ENCODE results near the gene DES.

The DES gene

DNA sequence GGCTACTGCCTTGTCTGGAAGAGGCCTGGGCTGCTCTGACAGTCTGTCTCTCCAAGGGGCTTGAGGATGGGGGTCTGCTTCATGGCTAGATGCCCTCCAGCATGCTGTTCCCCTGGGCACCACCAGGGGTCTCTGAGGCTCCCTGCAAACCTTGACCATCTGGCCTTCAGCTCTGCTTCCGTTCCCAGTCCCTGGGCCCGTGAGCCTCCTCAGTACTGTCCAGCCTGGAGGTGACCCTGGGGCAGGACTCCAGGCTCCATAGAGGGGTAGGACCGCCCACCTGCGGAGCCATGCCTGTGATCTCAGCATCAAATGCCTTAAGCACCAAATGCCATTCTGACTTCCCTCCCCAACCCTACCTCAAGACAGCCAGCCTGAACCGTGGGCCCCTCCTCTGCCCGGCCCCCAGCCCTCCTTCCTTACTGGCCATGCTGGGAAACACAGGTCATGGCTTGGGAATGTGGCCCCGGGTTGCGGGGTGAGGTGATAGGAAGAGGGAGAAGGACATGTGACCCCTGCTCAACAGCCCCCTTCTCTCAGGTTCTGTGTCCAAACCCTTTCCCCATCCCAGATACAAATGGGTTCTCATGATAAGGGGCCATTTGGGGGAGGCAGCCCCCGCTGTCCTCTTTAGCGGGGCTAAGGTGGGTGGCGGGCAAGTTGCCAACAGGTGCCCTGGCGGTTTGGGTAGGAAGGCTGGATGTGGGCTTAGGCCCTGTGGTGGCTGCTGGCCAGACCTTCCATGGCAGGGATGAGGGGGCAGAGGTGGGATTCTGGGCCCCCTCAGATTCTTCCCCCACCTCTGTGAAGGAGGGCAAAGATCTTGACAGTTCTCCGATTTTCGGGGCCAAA is 41.5 kb downstream of the DES start:
- peak; percentile 21 for DNase-seq

DNA sequence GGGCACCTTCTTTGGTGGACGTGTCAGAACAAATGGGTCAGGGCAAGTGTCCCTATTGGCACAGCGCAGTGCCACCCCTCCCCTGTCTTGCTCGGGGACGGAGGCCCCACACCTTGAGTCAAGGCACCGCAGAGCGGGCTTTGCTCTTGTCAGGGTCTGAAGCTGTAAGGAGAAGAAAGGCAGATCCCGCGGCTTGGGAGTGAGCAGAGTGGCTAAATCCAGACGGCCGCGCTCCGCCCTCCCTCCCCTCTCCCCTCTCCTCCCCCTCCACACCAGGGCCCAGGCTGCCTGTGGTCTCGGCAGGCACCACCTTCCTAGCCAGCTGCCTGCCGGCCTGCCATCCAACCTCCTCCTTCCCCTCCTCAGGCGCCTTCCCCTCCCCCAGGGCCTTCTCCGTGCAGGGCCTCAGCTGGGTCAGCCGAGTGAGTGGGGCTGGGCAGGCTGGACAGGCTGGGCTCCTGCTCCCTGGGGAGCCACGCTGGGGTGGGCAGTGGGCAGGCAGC is 42.3 kb downstream of the DES start:
- peak; percentile 16 for DNase-seq

DNA sequence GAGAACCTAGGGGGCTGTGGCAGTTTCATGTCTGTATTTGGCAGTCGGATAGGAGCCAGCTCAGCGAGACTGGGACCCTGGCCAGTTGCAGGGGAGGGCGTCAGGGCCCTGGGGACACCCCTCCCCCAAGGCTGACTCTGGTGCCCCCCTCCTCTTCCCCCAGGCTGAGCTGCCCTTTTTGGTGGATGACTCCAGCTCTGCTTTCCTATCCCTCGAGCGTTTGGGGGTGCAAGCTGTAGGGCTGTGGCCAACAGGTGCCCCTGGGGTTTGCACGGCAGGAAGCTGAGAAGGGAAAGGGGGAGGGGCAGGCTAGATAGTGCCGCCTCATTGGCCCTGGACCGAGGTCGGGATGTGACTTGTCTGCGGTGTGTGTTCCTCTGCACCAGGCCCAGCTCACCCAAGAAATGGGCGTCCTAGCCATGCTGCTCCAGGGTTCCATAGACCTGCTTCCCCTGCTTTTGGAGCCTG is 42.9 kb downstream of the DES start:
- DNase-seq, result no peak

DNA sequence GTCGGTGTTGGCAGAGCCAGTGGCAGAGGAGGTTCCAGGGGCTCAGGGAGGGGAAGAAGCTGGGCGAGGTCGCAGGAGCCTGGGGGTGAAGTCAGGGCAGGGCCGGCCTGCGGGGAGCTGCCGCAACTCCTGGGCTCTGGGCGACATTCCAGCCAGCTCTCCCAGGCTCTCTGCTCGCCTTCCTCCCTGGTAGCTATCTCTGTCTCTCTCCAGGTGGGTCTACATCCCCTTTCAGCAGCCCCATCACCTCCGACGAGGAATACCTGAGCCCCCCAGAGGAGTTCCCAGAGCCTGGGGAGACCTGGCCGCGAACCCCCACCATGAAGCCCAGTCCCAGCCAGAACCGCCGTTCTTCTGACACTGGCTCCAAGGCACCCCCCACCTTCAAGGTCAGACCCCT is 43.5 kb downstream of the DES start:
- DNase-seq, result no peak

DNA sequence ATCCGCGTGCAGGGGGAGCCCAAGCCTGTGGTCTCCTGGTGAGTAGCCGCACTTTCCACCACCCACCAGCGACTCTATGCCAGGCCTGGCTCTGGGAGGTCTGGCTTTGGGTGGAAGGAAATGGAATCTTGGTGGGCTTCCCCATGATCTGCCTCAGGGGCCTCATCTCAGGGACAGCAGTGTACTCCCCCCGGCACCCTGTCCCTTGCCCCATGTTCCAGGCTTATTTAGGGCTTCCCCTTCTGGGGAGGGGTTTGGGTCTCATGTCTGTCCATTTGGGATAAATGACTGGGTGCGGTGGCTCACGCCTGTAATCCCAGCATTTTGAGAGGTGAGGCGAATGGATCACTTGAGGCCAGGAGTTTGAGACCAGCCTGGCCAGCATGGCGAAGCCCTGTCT is 44.2 kb downstream of the DES start:
- DNase-seq, result no peak

DNA sequence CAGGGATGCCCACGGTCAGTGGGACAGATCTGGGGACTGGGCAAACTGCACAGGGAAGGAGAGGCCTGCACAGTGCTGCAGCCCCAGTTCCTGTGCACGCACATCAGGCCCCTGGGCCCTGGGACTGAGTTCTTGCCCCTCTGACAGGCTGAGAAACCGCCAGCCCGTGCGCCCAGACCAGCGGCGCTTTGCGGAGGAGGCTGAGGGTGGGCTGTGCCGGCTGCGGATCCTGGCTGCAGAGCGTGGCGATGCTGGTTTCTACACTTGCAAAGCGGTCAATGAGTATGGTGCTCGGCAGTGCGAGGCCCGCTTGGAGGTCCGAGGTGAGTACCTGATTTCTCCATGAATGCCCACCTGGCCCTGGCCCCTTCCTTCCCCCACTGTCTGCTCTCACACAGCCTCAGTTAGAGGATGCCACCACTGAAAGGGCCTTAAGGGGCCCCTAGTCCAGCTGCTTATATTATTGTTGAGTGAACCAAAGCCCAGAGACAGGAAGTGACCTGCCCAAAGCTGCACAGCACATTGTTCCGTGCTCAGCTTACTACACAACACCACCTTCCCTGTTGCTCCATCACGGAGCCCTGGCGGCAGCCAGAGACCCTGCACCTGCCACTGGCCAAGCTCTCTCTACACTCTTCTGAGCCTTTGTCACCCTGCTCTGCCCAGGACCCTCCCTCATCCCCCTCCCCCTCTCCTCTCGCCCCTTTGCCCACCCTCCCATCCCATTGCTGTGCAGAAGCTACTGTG is 46.3 kb downstream of the DES start:
- DNase-seq, result no peak

DNA sequence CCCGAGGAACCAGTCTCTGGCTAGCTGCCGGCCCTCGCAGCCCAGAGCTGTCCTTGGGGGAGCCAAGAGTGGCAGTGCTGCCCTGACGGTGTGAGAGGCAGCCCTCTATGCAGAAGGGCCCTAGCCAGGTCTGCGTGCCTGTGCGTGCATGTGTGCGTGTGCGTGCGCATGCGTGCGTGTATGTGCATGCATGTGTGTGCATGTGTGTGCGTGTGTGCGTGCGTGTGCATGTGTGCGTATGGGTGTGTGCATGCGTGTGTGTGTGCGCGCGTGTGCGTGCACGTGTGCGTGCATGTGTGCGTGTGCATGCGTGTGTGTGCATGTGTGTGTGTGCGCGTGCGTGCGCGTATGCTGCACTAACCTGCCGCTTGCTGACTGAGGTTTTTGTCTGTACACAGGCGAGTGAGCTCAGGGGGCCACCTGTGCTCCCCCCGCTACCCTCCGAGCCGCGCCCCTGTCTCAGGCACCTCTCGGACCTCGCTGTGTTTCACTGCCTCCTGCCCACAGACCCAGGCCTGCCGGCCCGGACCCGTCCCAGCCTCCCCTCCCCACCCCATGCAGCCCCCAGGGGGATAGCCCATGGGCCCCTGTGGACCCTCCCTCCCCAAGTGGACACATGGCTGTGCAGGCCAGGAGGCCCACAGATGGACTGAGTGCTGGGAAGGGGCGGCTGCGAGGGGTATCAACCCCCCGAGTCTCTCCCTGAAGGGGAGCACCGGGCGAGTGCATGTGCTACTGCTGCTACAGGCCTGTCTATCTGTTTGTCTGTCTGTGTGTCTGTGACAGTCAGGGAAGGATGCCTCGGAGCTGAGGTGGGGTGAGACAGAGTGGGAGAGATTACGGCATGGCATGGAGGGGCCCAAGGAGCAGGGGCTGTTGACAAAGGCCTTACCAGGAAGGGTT is 47.7 kb downstream of the DES start:
- DNase-seq, result no peak

DNA sequence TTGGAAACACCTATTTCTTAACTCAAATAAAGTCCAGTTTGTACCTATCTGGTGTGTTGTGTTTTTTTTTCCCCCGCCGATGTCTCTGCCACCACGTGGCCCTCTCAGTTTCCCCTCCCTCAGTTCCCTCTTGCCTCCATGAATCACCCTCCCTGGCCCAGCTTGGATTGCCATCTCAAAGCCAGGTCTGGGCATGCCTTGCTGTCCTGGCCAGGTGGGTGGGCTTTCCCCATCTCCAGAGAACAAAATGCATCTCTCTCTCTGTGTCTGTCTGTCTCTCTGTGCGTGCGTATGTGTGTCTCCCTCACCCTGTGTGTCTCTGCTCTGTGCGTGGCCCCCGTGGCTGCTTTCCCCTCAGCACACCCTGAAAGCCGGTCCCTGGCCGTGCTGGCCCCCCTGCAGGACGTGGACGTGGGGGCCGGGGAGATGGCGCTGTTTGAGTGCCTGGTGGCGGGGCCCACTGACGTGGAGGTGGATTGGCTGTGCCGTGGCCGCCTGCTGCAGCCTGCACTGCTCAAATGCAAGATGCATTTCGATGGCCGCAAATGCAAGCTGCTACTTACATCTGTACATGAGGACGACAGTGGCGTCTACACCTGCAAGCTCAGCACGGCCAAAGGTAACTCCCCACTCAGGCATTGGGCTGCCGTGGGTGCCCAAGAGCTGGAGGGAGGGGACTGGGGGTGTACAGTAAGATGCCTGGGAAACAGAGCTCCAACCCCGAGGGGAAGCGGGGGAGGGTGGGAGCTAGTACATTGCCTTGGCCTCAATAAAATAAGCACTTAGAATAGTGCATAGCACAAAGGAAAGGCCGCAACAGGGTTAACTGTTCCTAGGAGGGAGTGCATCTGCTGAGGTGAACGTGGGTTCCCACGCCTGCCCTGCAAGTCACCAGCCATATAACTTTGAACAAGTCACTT is 48.9 kb downstream of the DES start:
- no peak for DNase-seq

DNA sequence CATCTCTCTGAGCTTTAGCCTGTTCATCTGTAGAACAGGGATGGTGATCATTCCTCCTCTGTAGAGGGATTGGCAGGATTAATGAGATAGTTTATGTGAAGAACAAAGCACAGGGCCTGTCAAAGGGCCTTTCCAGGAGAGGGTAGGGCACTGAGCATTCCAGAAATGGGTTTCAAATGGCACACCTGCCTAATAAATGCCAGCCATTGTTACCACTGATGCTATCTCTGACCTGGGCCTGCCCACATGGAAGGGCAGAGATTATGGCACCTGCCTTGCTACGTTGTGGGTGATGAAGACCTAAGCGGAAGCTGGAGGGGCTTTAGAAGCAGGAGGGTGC is 49.5 kb downstream of the DES start:
- DNase-seq, result no peak

DNA sequence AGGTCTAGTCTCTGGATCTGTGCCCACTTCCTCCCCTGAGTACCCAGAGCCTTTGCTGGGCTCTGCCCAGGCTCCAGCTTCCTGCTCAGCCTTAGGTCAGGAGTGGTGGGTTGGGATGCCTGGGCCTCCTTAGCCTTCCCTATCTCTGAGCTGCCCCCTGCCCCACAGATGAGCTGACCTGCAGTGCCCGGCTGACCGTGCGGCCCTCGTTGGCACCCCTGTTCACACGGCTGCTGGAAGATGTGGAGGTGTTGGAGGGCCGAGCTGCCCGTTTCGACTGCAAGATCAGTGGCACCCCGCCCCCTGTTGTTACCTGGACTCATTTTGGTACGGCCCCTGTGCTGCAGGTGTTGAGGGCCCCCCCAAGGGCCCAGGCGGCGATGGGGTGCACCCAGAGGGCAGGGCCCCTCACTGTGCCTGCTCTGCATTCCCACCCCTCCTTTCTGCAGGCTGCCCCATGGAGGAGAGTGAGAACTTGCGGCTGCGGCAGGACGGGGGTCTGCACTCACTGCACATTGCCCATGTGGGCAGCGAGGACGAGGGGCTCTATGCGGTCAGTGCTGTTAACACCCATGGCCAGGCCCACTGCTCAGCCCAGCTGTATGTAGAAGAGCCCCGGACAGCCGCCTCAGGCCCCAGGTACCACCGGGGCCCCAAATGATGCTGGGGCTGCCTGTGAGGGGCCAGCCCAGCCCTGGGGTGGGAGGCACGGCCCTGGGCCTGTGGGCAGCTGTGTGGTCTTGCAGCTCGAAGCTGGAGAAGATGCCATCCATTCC is 50.4 kb downstream of the DES start:
- no peak for DNase-seq

DNA sequence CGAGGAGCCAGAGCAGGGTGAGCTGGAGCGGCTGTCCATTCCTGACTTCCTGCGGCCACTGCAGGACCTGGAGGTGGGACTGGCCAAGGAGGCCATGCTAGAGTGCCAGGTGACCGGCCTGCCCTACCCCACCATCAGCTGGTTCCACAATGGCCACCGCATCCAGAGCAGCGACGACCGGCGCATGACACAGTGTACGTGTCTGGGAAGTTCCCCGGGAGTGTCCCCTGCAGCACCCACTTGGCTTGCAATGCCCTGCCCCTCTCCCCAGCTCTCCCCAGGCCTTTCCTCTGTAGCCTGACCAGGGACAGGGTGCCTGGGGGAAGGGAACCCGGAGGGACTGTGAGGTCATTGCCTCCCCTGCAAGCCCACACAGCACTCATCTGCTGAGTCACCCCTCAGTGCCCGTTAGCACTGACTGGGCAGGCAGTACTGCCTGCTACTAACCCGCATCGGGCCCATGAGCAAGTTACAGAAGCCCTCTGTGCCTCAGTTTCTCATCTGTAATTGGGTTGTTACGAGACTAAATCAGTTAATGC is 51.1 kb downstream of the DES start:
- DNase-seq, result no peak

DNA sequence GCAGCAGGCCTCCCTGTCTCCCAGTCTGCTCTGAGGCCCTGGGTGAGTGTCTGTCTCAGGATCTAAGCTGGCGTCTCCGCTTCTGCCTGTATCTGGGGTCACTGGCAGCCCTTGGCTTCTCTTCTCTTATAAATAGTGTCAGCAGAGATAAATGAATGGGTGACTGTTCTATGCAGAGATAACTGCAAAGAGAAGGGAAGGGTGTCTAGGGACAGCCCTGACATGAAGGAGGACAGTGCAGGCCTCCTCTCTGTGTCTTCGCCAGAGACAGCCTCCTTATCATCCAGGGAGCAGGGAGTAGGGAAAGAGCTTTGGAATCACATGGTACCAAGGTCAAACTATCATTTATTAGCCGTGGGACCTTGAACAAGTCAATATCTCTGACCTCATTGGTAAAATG is 52.3 kb downstream of the DES start:
- no peak for DNase-seq

DNA sequence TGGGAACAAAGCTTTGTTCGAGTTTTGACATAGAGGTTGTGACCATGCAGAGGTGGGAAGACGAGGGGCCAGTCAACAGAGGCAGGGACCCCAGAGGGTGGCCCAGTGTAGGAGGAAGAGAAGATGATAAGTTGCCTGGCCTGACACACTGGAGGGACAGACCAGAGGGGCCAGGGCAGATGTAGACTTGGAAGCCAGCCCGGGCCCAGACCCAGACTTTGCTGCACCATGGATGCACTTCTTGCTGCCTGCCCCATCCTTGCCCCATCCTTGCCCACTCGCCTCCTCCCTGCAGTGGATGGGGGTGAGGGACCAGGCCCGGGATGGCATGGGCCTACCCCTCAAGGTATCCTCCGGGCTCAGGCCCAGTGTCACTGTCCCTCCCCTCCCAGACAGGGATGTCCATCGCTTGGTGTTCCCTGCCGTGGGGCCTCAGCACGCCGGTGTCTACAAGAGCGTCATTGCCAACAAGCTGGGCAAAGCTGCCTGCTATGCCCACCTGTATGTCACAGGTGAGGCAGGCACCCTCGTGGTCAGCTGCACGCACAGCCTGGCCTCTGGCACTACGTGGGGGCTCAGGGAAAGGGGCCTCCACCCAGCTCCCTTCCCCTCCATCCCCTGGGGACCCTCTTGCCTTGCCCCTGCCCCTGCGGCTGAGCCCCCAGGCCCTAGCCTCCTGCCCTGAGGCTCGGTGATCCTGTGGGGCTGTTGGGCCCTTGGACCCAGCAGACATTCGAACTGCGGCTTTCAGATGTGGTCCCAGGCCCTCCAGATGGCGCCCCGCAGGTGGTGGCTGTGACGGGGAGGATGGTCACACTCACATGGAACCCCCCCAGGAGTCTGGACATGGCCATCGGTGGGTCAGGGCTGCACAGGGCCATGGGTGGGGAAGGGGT is 53.5 kb downstream of the DES start:
- no peak for DNase-seq

DNA sequence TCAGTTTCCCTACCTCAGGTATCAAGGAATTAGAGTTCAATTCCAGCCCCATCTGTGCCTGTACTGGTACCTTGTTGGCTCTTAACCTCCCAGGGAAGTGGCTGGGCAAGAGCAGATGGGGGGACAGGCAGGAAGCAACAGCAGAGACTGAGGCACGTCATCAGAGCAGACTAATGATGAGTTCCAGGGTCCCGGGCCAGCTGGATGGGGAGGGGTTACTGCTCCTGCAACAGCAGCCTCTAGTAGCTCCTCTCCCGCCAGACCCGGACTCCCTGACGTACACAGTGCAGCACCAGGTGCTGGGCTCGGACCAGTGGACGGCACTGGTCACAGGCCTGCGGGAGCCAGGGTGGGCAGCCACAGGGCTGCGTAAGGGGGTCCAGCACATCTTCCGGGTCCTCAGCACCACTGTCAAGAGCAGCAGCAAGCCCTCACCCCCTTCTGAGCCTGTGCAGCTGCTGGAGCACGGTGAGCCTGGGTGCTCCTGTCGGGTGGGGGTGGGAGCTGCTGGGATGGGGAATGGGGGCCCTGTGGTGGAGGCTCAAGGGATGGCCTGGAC is 54.5 kb downstream of the DES start:
- no peak for DNase-seq

DNA sequence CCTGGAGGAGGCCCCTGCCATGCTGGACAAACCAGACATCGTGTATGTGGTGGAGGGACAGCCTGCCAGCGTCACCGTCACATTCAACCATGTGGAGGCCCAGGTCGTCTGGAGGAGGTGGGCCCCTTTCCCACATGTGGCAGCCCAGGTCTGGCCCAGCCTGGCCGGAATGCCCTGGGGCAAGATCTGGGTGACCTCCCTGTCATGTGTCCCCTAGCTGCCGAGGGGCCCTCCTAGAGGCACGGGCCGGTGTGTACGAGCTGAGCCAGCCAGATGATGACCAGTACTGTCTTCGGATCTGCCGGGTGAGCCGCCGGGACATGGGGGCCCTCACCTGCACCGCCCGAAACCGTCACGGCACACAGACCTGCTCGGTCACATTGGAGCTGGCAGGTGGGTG is 55.3 kb downstream of the DES start:
- DNase-seq, result no peak

DNA sequence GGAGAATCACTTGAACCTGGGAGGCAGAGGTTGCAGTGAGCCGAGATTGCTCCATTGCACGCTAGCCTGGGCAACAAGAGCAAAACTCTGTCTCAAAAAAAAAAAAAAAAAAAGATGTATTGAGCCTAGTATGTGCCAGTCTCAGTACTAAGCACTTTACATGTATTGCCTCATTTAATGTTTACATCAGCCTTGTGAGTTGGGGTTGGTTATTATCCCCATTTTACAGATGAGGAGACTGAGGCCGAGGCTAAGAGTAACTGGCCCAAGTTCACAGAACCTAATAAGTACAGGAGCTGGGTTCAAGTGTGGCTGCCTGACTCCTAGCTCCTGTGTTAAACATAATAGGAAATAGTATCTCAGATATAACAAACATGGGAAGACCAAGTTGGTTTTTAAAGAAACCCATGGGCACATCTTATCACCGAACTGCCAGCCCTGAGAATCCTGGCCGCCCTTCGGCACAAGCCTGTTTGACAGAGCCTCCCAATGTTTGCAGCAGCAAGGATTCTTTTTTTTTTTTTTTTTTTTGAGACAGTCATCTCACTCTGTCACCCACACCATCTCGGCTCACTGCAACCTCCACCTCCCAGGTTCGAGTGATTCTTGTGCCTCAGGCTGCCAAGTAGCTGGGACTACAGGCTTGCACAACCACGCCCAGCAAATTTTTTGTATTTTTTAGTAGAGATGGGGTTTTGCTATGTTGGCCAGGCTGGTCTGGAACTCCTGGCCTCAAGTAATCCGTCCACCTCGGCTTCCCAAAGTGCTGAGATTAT is 56.3 kb downstream of the DES start:
- DNase-seq, result no peak

DNA sequence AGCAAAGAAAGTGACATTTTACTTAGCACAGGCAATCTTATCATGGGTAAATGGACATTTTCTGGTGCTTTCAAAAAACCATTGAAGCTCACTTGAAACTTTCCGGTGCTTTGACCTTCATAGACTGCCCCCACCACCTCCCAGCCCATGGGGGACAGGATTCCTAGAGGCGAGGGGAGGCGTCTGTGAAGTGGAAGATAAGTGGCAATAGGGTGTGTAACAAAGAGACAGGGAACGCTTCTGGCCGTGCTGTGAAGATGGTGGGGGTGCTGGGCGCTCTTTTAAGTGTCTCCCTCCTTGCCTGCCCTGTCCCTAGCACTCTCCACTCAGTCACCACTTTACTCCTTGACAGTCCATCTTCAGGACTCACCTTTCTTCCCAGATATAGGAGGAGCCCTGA is 57.1 kb downstream of the DES start:
- DNase-seq, result no peak

Measured in NCI-H446 treated with DMSO at 0.1 percent for 48 hours (cell line).